Panc1 (cell line): ENCODE measurements around the gene CDH15.

Source experiments
- CTCF ChIP-seq: fragments of 450-650 bp; IDR thresholded peaks from 2 replicates; pipeline ENCODE4 v1.5.1; 2017; ENCODE audit warnings: mild to moderate bottlenecking
- POLR2AphosphoS5 ChIP-seq: IDR thresholded peaks from 2 replicates; pipeline ENCODE4 v1.6.1; 2012; ENCODE audit warnings: mild to moderate bottlenecking, low read depth, low read length, moderate library complexity
- REST ChIP-seq, 2 experiments: IDR thresholded peaks; 2 replicates each; pipeline ENCODE4 v1.6.1; 2011 to 2012; ENCODE audit warnings: low read depth in 2 of 2, control low read depth in 1 of 2, low read length in 1 of 2, mild to moderate bottlenecking in 1 of 2, moderate library complexity in 1 of 2; ENCODE audit not compliant: insufficient read depth in 1 of 2
- TCF7L2 ChIP-seq: IDR thresholded peaks from 2 replicates; pipeline ENCODE4 v1.6.1; 2011; ENCODE audit warnings: mild to moderate bottlenecking, low read depth, low read length, inconsistent platforms

- TF ChIP-seq CTCF (no peak), REST (IDR thresholded peaks at IDR 0.05; ENCODE audit: insufficient read depth in 1 of 2, low read depth in 2 of 2, low read length in 1 of 2) (no peak), POLR2AphosphoS5 (no peak), TCF7L2 (no peak)
Observed at GRCh38 chr16:89144681-89145080, 26.9 kb upstream of the CDH15 start.
